Natural killer cell (primary cell): ENCODE results near the gene KAT6B. TPM values are rescaled to one million over a fixed set of nuclear protein-coding genes. Genes with fewer than 3 reads are reported as not detected.

Source experiments
- ATAC-seq, 3 donors: fragments of 150-1000 bp in 2 of 3; fragments of 200-7000 bp in 1 of 3; cut with Tn5 transposase; 1 replicate in 1 of 3; 2 replicates in 2 of 3; pipeline ENCODE4 v1.10.0; 2021; ENCODE audit warnings: mild to moderate bottlenecking in 2 of 3, moderate library complexity in 2 of 3
- DNase-seq, 2 donors: peaks; one replicate each; pipeline versions ENCODE4 v3.0.0 to v3.0.0-alpha.2; 2013 to 2021; ENCODE audit warnings: mixed read lengths in 1 of 2
- H3K27ac ChIP-seq: one replicate; pipeline ENCODE4 v1.5.1; 2013; ENCODE audit warnings: mild to moderate bottlenecking, low read length
- H3K27me3 ChIP-seq: one replicate; pipeline ENCODE4 v1.6.1; 2013; ENCODE audit warnings: low read length; ENCODE audit not compliant: control insufficient read depth, insufficient read depth
- H3K36me3 ChIP-seq: one replicate; pipeline ENCODE4 v1.6.1; 2013; ENCODE audit warnings: low read length; ENCODE audit not compliant: control insufficient read depth, insufficient read depth
- H3K4me1 ChIP-seq: one replicate; pipeline ENCODE4 v1.6.1; 2013; ENCODE audit warnings: low read length; ENCODE audit not compliant: control insufficient read depth, insufficient read depth
- H3K4me3 ChIP-seq: one replicate; pipeline ENCODE4 v1.5.1; 2013; ENCODE audit warnings: low read length
- H3K9me3 ChIP-seq: one replicate; pipeline ENCODE4 v1.6.1; 2013; ENCODE audit warnings: low read length; ENCODE audit not compliant: control insufficient read depth, insufficient read depth
- H3K27ac Mint-ChIP-seq, 2 donors: one replicate each; pipeline ENCODE4 v1.8.0; 2022; ENCODE audit warnings: mild to moderate bottlenecking in 2 of 2, mixed read lengths in 2 of 2, moderate library complexity in 1 of 2
- H3K27me3 Mint-ChIP-seq, 2 donors: one replicate each; pipeline ENCODE4 v1.8.0; 2022; ENCODE audit warnings: low read depth in 2 of 2, mixed read lengths in 2 of 2
- H3K36me3 Mint-ChIP-seq: one replicate; pipeline ENCODE4 v1.8.0; 2022; ENCODE audit warnings: mixed read lengths
- H3K4me1 Mint-ChIP-seq, 2 donors: one replicate each; pipeline ENCODE4 v1.8.0; 2022; ENCODE audit warnings: mixed read lengths in 2 of 2
- H3K4me3 Mint-ChIP-seq: one replicate; pipeline ENCODE4 v1.8.0; 2022; ENCODE audit warnings: mild to moderate bottlenecking, moderate library complexity, mixed read lengths
- H3K9me3 Mint-ChIP-seq, 2 donors: one replicate each; pipeline ENCODE4 v1.8.0; 2022; ENCODE audit warnings: mixed read lengths in 2 of 2
- WGBS: methylation state at CpG from one replicate; pipeline ENCODE4 v1.1.7; 2013; ENCODE audit warnings: missing lambda C conversion rate; ENCODE audit not compliant: insufficient coverage; 5-methylcytosine and 5-hydroxymethylcytosine counted together
- intact Hi-C: fragments of 100-400 bp; cut with micrococcal nuclease; formaldehyde crosslinking; loops from one replicate; pipeline ENCODE4 v1.14.2; 2022
- total RNA-seq, 4 donors: library from RNA; stranded (reverse); fragments of 120-200 nt in 1 of 4; gene quantifications; one replicate each; pipeline versions ENCODE4 v1.2.3 to v1.2.4, GENCODE V29; 2013 to 2022
- TF ChIP-seq, protein P1 (sequence below): fragments of 200-600 bp; IDR thresholded peaks from one replicate; pipeline ENCODE4 v1.8.0; 2022; ENCODE audit warnings: antibody characterized with exemption

Gene KAT6B
- total RNA-seq, 3 donors from 2014 or later (not counting 1 experiment from before 2014, with no cell fraction given), result 117 to 133 (median 121) TPM

DNA sequence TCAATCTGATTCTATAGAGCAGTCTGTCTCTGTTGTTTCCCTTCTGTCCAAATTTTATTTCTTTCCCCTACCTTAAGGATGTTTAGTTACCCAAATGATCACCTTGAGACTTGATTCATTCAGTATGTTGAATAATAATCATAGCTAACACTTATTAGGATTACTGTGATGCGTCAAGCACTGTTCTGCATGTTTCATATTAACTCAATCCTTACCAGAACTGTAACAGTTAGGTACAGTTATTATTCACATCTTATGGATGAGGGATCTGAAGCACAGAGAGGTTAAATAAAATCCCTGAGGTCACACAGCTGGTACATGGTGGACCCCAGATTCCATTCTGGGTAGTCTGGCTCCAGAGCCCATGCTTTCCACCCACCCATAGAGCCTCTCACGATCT is 187.1 kb downstream of the KAT6B start:
- peak overlapping the region; percentile 86 for H3K4me3 Mint-ChIP-seq
- WGBS, result 92% methylated on average over 2 of the region's 2 CpGs
- Histone ChIP-seq H3K4me1 (peaks cover 54% of the 10 kb centered on the region), H3K27ac (peak overlapping the region; percentile 87), H3K4me3 (no peak overlapping the region), H3K27me3 (no peaks in the 10 kb centered on the region), H3K36me3 (peaks cover 5% of the 10 kb centered on the region), H3K9me3 (no peaks in the 10 kb centered on the region)
- H3K9me3 Mint-ChIP-seq, result no peaks in the 10 kb centered on the region
- no peaks in the 10 kb centered on the region for H3K27me3 Mint-ChIP-seq
- ATAC-seq (no peak), DNase-seq (no peak)
- H3K36me3 Mint-ChIP-seq, result no peaks in the 10 kb centered on the region
- intact Hi-C loops, result no loop called here
- peak overlapping the region; percentile 93 to 94 for H3K27ac Mint-ChIP-seq
- peaks cover 63 to 65% of the 10 kb centered on the region in 2 donors for H3K4me1 Mint-ChIP-seq
- TF ChIP-seq, protein P1, sequence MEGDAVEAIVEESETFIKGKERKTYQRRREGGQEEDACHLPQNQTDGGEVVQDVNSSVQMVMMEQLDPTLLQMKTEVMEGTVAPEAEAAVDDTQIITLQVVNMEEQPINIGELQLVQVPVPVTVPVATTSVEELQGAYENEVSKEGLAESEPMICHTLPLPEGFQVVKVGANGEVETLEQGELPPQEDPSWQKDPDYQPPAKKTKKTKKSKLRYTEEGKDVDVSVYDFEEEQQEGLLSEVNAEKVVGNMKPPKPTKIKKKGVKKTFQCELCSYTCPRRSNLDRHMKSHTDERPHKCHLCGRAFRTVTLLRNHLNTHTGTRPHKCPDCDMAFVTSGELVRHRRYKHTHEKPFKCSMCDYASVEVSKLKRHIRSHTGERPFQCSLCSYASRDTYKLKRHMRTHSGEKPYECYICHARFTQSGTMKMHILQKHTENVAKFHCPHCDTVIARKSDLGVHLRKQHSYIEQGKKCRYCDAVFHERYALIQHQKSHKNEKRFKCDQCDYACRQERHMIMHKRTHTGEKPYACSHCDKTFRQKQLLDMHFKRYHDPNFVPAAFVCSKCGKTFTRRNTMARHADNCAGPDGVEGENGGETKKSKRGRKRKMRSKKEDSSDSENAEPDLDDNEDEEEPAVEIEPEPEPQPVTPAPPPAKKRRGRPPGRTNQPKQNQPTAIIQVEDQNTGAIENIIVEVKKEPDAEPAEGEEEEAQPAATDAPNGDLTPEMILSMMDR, result no peak

DNA sequence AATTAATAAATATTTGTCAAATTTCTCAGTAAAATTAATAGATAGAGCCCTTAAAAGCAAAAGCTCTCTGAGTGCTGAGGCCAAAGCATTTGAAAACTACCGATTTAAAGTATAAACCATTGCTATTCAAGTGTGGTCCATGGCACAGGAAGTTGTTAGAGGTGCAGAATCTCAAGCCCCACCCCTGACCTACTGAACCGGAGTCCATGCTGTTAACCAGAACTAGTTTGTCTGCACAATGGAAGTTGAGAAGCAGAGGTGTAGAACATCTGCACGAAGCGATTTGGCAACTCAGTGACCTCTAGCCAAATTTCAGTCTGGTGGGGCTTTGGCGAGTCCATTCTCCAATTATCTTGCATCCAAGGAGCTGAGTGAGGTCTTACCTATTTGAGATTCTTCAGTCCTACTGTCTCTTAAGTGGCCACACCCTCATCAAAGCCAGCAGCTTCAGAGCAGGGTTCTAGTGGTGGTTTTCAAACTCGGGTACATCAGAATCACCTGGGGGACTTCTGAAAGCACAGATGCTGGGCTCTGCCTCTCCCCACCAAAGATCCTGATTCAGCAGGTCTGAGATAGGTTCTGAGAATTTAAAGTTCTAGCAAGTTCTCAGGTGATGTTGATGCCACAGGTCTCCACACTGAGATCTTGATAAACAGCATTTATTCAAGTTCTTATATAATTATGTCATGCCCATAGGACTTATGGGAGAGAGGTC is 188.3 kb downstream of the KAT6B start:
- Mint-ChIP-seq H3K27me3 (no peaks in the 10 kb centered on the region), H3K4me1 (peaks cover 64 to 66% of the 10 kb centered on the region in 2 donors), H3K27ac (peak overlapping the region; percentile 93 to 94), H3K9me3 (no peaks in the 10 kb centered on the region), H3K36me3 (no peaks in the 10 kb centered on the region), H3K4me3 (peak overlapping the region; percentile 77)
- Histone ChIP-seq H3K4me1 (peaks cover 55% of the 10 kb centered on the region), H3K27me3 (no peaks in the 10 kb centered on the region), H3K27ac (peak overlapping the region; percentile 87), H3K9me3 (no peaks in the 10 kb centered on the region), H3K4me3 (no peak overlapping the region), H3K36me3 (peaks cover 5% of the 10 kb centered on the region)
- TF ChIP-seq, protein P1, result no peak
- DNase-seq, result peak; percentile 44 to 69
- WGBS, result 25% methylated on average over 5 of the region's 6 CpGs
- ATAC-seq, result peak; percentile 89 to 95 (median 92)
- intact Hi-C loops, result loop anchor here (1.0 to 5.0 kb wide), 4 partner anchors 14 to 188 kb away; partner anchors contain the start of gene KAT6B

DNA sequence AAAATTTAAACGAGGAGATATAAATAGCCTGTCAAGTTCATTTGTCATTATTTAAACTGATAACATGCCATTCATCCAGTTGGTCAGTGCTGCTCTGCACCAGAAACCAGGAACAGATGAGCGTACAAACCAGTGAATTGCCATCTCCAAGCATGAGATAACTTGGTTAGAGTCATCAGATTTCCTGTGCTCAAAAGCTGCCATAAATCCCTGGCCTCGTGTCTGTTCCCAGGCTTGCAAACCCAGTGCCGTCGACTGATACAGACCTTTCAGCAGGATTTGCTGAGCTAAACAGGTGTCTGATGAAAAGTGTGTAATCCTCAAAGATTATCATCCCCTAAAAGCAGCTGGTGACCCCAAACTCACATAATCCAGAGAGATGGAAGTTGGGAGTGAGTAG is 189.0 kb downstream of the KAT6B start:
- H3K27me3 ChIP-seq, result no peaks in the 10 kb centered on the region
- H3K27ac Mint-ChIP-seq, result peak overlapping the region; percentile 93 to 94
- H3K9me3 Mint-ChIP-seq, result no peaks in the 10 kb centered on the region
- DNase-seq (no peak), ATAC-seq (no peak)
- H3K27ac ChIP-seq, result peak overlapping the region; percentile 87
- TF ChIP-seq, protein P1, result no peak
- H3K27me3 Mint-ChIP-seq, result no peaks in the 10 kb centered on the region
- peaks cover 67 to 73% of the 10 kb centered on the region in 2 donors for H3K4me1 Mint-ChIP-seq
- peak overlapping the region; percentile 77 for H3K4me3 Mint-ChIP-seq
- WGBS, result 75% methylated on average over 5 of the region's 5 CpGs
- peaks cover 7% of the 10 kb centered on the region for H3K36me3 ChIP-seq
- no peaks in the 10 kb centered on the region for H3K9me3 ChIP-seq
- H3K36me3 Mint-ChIP-seq, result no peaks in the 10 kb centered on the region
- intact Hi-C loops, result loop anchor here (2.0 to 5.0 kb wide), 3 partner anchors 15 to 113 kb away; no protein-coding TSS in a partner anchor
- H3K4me1 ChIP-seq, result peaks cover 51% of the 10 kb centered on the region
- H3K4me3 ChIP-seq, result no peak overlapping the region
